Smooth muscle cell (in vitro differentiated cells): Measurements from ENCODE around the gene SAFB. TPM values are rescaled to one million over a fixed set of nuclear protein-coding genes. Genes with fewer than 3 reads are reported as not detected.

Experiments
- DNase-seq: peaks from one replicate; lab custom pipeline; 2025; ENCODE audit not compliant: unreplicated experiment; lab: John Stamatoyannopoulos, UW
- H2AFZ ChIP-seq: fragments of 200-600 bp; sonication (generic); 2 replicates; pipeline ENCODE4 v1.6.0; 2016; ENCODE audit warnings: antibody characterized with exemption, low read depth, mild to moderate bottlenecking
- H3F3A ChIP-seq: fragments of 200-600 bp; sonication (generic); 2 replicates; pipeline ENCODE4 v1.6.0; 2017; ENCODE audit warnings: antibody characterized with exemption, low read depth
- H3K27ac ChIP-seq: fragments of 200-600 bp; sonication (generic); 2 replicates; pipeline ENCODE4 v1.5.1; 2016; ENCODE audit warnings: low read depth, mild to moderate bottlenecking
- H3K27me3 ChIP-seq: fragments of 200-600 bp; sonication (generic); 2 replicates; pipeline ENCODE4 v1.6.1; 2016; ENCODE audit warnings: low read depth, mild to moderate bottlenecking
- H3K36me3 ChIP-seq: fragments of 200-600 bp; sonication (generic); 2 replicates; pipeline ENCODE4 v1.5.1; 2016; ENCODE audit warnings: low read depth
- H3K4me1 ChIP-seq: fragments of 200-600 bp; sonication (generic); 2 replicates; pipeline ENCODE4 v1.5.1; 2016; ENCODE audit warnings: low read depth
- H3K4me2 ChIP-seq: fragments of 200-600 bp; sonication (generic); 2 replicates; pipeline ENCODE4 v1.6.0; 2016; ENCODE audit warnings: mild to moderate bottlenecking
- H3K4me3 ChIP-seq: fragments of 200-600 bp; sonication (generic); 2 replicates; pipeline ENCODE4 v1.5.1; 2016; ENCODE audit warnings: mild to moderate bottlenecking
- H3K79me2 ChIP-seq: fragments of 200-600 bp; sonication (generic); 2 replicates; pipeline ENCODE4 v1.6.0; 2016; ENCODE audit warnings: low read depth, mild to moderate bottlenecking
- H3K9ac ChIP-seq: fragments of 200-600 bp; sonication (generic); 2 replicates; pipeline ENCODE4 v1.6.0; 2016; ENCODE audit warnings: low read depth
- H3K9me3 ChIP-seq: fragments of 200-600 bp; sonication (generic); replicated peaks from 2 replicates; pipeline ENCODE4 v1.5.1; 2016; ENCODE audit warnings: low read depth
- H4K20me1 ChIP-seq: fragments of 200-600 bp; sonication (generic); 2 replicates; pipeline ENCODE4 v1.6.0; 2016; ENCODE audit warnings: low read depth
- CTCF ChIP-seq: fragments of 200-600 bp; sonication (generic); IDR thresholded peaks from 2 replicates; pipeline ENCODE4 v1.5.1; 2017; ENCODE audit warnings: borderline replicate concordance, mild to moderate bottlenecking, antibody characterized with exemption; ENCODE audit not compliant: insufficient read depth, poor library complexity, severe bottlenecking
- WGBS: methylation state at CpG from one replicate; pipeline ENCODE4 v1.1.7; 2016; ENCODE audit warnings: low lambda C conversion rate; 5-methylcytosine and 5-hydroxymethylcytosine counted together
- polyA plus RNA-seq: library from polyadenylated mRNA; unstranded; fragments of >200 nt; fragmentation: Nextera tagmentation; extraction: Ambion mirVana; gene quantifications from 2 replicates; pipeline ENCODE4 v1.2.1, GENCODE V29; 2016
- total RNA-seq: library from RNA; depleted of rRNA; stranded (reverse); fragments of >200 nt; gene quantifications from 2 replicates; pipeline ENCODE4 v1.2.3, GENCODE V29; 2014

The SAFB gene
- total and polyA plus RNA-seq, 2 experiments from 2014 or later: 22.8 to 74.3 TPM

GRCh38 chr19:5585461-5586299 is 37.2 kb upstream of the SAFB start:
- Histone ChIP-seq H3K9me3 (no peaks in the 10 kb centered on the region), H3K9ac (no peak overlapping the region), H3K27me3 (no peaks in the 10 kb centered on the region), H3K36me3 (no peaks in the 10 kb centered on the region), H2AFZ (no peak overlapping the region), H3F3A (no peaks in the 10 kb centered on the region), H3K79me2 (no peaks in the 10 kb centered on the region), H4K20me1 (peaks cover 21% of the 10 kb centered on the region), H3K4me3 (no peak overlapping the region), H3K4me1 (peaks cover 13% of the 10 kb centered on the region), H3K27ac (peak overlapping the region; percentile 4), H3K4me2 (no peak overlapping the region)
- no peak for DNase-seq
- 53% methylated on average over 27 of the region's 29 CpGs for WGBS
- TF ChIP-seq CTCF: no peak

- H2AFZ ChIP-seq: no peak overlapping the region
- H3K9ac ChIP-seq: no peak overlapping the region
- no peaks in the 10 kb centered on the region for H3K36me3 ChIP-seq
Measured at GRCh38 chr19:5586300-5587070, 36.4 kb upstream of the SAFB start.

GRCh38 chr19:5587071-5587455 is 35.8 kb upstream of the SAFB start:
- H3K9ac ChIP-seq: no peak overlapping the region
- H3K9me3 ChIP-seq: no peaks in the 10 kb centered on the region
- no peak for DNase-seq
- over 99% methylated on average over 16 of the region's 16 CpGs for WGBS
- H3F3A ChIP-seq: no peaks in the 10 kb centered on the region
- H3K36me3 ChIP-seq: no peaks in the 10 kb centered on the region
- no peak overlapping the region for H2AFZ ChIP-seq
- no peaks in the 10 kb centered on the region for H3K27me3 ChIP-seq
- no peak overlapping the region for H3K4me2 ChIP-seq
- no peak overlapping the region for H3K27ac ChIP-seq
- no peak for TF ChIP-seq CTCF
- H3K79me2 ChIP-seq: no peaks in the 10 kb centered on the region
- no peak overlapping the region for H3K4me3 ChIP-seq
- H3K4me1 ChIP-seq: peaks cover 13% of the 10 kb centered on the region
- H4K20me1 ChIP-seq: peaks cover 21% of the 10 kb centered on the region

More at GRCh38 chr19:5586300-5587070, 36.4 kb upstream of the SAFB start:
- no peak for DNase-seq
- H3K4me3 ChIP-seq: no peak overlapping the region
- no peaks in the 10 kb centered on the region for H3K79me2 ChIP-seq
- H3K9me3 ChIP-seq: no peaks in the 10 kb centered on the region
- peaks cover 21% of the 10 kb centered on the region for H4K20me1 ChIP-seq
- no peak overlapping the region for H3K4me2 ChIP-seq
- WGBS: 89% methylated on average over 26 of the region's 26 CpGs
- no peak for TF ChIP-seq CTCF
- H3F3A ChIP-seq: no peaks in the 10 kb centered on the region
- no peaks in the 10 kb centered on the region for H3K27me3 ChIP-seq
- H3K4me1 ChIP-seq: peaks cover 13% of the 10 kb centered on the region
- no peak overlapping the region for H3K27ac ChIP-seq
